ENCODE measurements around the gene HBG1.

Gene HBG1

GRCh38 chr11:5245155-5245554, 4.5 kb downstream of the HBG1 start:
- DNase-seq: no peak

DNA sequence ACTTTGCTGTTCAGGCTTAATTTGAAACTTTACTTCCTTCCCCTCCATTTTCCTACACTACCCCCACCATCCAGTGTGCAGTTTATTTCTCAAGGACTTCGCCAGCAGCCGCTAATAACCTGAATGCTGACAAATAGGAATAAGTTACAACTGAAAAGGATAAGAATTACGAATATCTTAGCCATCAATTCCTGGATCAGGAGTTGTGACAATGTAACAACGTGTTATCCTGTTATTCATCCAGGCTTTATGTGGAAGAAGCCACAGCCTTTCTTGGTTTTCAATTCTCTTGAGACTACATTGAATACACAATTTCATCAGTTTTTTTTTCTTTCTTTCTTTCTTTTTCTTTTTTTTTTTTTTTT, 5.9 kb downstream of the HBG1 start:
- no peak for DNase-seq

DNA sequence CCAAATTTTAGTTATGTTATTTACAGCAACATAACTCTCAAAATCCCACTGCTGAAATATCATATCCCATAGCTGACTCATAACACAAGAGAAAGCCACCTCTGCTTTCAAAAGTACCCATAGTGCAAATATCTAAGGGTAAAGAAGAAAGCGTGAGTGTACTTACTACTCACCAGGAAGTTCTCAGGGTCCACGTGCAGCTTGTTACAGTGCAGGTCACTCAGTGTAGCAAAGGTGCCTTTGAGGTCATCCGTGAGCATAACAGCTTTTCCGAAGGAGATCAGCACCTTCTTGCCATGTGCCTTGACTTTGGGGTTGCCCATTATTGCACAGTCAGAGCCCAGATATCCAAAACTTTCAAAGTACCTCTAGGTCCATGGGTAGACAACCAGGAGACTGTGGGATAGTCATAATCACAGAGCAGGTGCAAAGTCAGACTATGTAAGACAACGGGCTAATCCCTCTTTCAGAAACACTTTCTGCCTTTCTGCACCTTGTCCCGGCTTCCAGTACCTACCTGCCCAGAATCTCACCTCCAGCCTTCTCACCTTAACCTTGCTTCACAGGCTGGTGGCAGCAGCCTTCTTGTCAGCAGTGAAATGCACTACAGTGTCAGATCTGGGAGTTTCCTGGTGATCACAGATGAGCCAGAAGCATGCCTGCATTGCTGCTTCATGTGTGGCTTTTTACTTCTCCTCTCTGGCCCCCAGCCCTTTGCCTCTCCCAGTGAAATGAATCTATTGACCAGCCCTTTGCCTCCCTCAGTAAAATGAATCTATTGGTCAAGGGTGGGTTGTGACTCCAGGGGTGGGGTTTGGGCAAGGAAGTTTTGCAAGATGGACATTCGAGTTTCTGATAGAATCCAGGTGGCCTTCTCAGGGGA, 6.5 kb downstream of the HBG1 start:
- no peak for DNase-seq

DNA sequence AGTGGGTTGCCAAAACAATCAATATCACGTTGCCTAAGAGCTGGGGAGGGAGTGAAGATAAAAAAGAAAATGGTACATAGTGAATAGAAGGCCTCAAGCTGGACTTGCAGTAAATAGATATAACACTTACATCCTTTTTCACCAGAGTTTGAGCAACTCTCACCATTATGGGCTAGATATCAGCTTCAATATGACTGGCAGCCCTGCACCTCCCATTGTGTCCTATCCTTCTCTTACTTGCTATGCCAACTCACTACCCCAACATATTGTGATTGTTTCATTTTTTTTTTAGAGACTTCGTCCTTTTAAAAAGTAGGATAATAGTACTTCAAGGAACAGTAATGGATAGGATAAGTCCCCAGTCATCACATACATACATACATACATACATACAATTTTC, 7.4 kb downstream of the HBG1 start:
- no peak for DNase-seq

DNA sequence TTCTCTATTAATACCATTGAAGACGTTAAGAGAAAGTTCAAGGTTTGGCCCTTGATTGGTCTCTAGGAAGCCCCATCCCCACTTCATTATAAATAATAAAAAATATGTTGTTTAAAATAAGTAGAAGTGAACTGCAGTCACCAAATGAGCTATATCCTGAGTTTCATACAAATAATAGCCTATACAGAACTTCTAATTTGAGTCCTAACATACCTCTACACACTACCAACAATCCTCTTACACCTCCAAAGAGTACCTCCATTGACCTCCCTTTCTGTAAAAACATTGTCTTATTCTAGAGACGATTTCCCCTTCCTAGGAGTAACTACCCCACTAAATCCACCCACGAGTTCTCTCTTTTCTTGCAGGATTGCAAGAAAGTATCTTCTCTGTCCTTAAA, 8.2 kb downstream of the HBG1 start:
- DNase-seq: no peak

DNA sequence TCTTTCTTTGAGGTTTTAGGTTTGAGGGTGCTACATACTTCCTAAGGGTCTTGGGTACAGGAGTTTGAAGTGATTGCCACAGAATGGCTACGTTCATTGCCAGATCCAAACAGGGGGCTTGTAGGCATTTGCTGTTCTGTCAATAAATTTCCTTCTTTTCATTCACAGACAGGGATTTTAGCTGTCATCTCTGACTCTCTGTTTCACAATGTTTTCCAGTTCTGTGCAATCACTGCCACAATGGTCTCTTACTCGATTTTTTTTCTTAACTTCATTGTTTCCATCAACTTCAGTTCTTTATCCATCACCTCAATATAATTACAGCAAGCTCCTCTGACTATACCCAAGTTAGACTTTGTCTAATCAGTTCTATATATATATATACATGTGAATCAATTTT, 9.2 kb downstream of the HBG1 start:
- DNase-seq: no peak

GRCh38 chr11:5240056-5240455, 9.6 kb downstream of the HBG1 start:
- no peak for DNase-seq

DNA sequence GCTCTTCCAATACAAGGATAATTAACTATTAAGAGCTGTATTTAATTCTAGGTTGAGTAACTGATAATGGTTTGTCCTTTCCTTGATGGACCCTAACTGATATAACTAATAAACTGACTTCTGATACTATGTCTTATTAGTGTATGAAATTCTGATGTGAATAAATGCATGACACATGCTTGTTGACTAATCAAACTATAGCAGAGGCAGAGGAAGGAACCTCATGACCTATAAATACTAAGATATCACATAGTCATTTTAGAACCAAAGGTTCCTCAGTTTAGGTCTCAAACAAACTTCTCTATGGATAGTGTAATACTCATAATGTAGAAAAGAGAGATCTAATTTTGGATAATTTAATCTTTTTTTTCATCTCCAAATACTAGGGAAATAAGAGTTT, 10.6 kb downstream of the HBG1 start:
- no peak for DNase-seq

DNA sequence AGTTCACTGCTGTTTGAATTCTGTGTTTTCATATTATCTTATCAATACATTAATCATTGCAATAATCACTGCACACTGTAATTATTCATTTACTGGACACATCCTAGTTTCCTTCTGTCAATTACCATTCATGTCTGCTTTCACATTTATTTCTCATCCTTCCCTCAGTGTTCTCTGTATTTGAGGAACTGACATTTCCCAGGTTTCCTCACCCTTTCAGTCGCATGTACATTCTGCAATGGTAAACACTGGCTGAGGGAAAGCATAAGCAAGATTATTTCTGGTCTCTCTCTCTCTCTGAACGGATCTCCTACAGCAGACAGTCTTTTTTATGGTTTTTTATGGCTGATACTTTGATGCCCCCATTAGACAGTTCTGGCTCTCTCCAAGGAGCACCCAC, 11.2 kb downstream of the HBG1 start:
- DNase-seq: no peak

DNA sequence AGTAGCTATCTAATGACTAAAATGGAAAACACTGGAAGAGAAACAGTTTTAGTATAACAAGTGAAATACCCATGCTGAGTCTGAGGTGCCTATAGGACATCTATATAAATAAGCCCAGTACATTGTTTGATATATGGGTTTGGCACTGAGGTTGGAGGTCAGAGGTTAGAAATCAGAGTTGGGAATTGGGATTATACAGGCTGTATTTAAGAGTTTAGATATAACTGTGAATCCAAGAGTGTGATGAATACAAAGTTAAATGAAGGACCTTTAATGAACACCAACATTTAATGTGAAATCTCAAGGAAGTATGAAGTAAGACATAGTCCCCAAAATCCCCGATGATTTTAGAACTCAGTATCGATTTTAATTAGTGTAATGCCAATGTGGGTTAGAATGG, 12.2 kb downstream of the HBG1 start:
- DNase-seq: no peak

GRCh38 chr11:5235364-5236095, 14.1 kb downstream of the HBG1 start:
- DNase-seq: no peak

GRCh38 chr11:5234381-5234834, 15.2 kb downstream of the HBG1 start, which contains the start of gene HBD:
Gene HBD (minus strand): TSS chr11:5234483. CDS start chr11:5234433, 50 bp downstream.
- DNase-seq: no peak

- DNase-seq: no peak
Measured at GRCh38 chr11:5233307-5233706, 16.4 kb downstream of the HBG1 start.

GRCh38 chr11:5232821-5233220, 16.8 kb downstream of the HBG1 start:
- DNase-seq: no peak

GRCh38 chr11:5232176-5232575, 17.5 kb downstream of the HBG1 start:
- DNase-seq: no peak

DNA sequence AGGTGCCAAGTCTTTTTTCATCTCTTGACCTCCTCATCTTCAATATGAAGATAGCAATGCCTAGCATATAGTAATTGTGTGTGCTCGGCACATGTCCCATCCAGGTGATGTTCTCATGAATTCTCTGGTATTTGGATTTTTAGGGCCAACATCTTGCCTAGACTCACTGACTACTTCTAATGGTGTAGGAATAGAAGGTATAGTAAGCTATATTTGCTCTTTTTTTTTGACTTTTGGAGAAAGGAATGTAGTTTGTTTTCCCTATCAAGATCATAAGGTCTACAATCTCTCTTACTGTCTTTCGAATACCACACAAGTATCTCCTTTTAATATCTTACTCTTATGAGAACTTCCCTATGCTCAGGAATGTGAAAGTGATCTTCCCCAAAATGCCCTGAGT, 18.5 kb downstream of the HBG1 start:
- DNase-seq: no peak

- no peak for DNase-seq
Measured at GRCh38 chr11:5230266-5230665, 19.4 kb downstream of the HBG1 start.

GRCh38 chr11:5229796-5230195, 19.9 kb downstream of the HBG1 start:
- DNase-seq: no peak

DNA sequence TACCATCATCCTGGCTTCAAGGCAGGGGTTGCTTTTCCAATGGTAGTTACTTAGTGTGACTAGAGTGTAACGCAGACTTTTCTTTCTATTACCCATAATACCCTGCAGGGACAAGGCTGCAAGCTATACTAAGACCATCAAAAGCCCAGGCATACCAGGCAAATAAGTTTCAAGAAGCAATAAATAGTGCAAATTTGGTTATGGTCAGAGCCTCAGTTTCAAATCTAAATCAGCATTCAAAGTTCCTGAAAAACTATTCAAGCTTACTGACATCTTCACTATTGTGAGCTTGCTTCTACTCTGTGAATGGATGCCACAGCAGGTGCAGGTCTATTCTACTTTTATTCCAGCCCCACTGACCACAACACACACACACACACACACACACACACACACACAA, 20.3 kb downstream of the HBG1 start:
- DNase-seq: no peak

- no peak for DNase-seq
Measured at GRCh38 chr11:5228124-5228523, 21.5 kb downstream of the HBG1 start.

DNA sequence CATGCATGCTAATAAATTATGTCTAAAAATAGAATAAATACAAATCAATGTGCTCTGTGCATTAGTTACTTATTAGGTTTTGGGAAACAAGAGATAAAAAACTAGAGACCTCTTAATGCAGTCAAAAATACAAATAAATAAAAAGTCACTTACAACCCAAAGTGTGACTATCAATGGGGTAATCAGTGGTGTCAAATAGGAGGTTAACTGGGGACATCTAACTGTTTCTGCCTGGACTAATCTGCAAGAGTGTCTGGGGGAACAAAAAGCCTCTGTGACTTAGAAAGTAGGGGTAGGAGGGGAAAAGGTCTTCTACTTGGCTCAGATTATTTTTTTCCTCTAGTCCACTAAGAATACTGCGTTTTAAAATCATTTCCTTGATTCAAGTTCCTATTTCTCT, 22.0 kb downstream of the HBG1 start:
- DNase-seq: no peak

- no peak for DNase-seq
Measured at GRCh38 chr11:5226732-5227310, 22.8 kb downstream of the HBG1 start, which contains the start of gene HBB. Gene HBB (minus strand): TSS chr11:5227071. CDS start chr11:5227021, 50 bp downstream.

DNA sequence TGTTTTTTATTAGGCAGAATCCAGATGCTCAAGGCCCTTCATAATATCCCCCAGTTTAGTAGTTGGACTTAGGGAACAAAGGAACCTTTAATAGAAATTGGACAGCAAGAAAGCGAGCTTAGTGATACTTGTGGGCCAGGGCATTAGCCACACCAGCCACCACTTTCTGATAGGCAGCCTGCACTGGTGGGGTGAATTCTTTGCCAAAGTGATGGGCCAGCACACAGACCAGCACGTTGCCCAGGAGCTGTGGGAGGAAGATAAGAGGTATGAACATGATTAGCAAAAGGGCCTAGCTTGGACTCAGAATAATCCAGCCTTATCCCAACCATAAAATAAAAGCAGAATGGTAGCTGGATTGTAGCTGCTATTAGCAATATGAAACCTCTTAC, 24.2 kb downstream of the HBG1 start:
- no peak for DNase-seq
